ENCODE data around the gene SLC25A45.

The SLC25A45 gene, protein sequence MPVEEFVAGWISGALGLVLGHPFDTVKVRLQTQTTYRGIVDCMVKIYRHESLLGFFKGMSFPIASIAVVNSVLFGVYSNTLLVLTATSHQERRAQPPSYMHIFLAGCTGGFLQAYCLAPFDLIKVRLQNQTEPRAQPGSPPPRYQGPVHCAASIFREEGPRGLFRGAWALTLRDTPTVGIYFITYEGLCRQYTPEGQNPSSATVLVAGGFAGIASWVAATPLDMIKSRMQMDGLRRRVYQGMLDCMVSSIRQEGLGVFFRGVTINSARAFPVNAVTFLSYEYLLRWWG

GRCh38 chr11:65382033-65382803 is at the start of gene SLC25A45:
TSS of gene SLC25A45 (minus strand) at chr11:65382646. CDS start at chr11:65381951, 695 bp downstream.
- Mint-ChIP-seq H3K36me3 (peaks cover 0 to 6% of the 10 kb centered on the region in 2 donors), H3K9me3 (no peaks in the 10 kb centered on the region), H3K27me3 (no peaks in the 10 kb centered on the region), H3K4me3 (peak within 1 kb of the TSS; percentile 87 to 88), H3K27ac (peak within 1 kb of the TSS; percentile 96), H3K4me1 (peaks cover 51 to 82% of the 10 kb centered on the region in 2 donors)
- ATAC-seq (replicated peaks) (peak; percentile 82 to 84), DNase-seq (peak; percentile 95)

GRCh38 chr11:65431451-65432099 is 49.1 kb upstream of the SLC25A45 start:
- H3K9me3 Mint-ChIP-seq, result no peaks in the 10 kb centered on the region
- peak; percentile 52 to 74 for ATAC-seq (replicated peaks)
- peak overlapping the region; percentile 83 for H3K27ac Mint-ChIP-seq
- peak overlapping the region; percentile 22 to 36 for H3K4me3 Mint-ChIP-seq
- H3K36me3 Mint-ChIP-seq, result peaks cover 39 to 60% of the 10 kb centered on the region in 2 donors
- H3K4me1 Mint-ChIP-seq, result peaks cover 65 to 84% of the 10 kb centered on the region in 2 donors
- H3K27me3 Mint-ChIP-seq, result no peaks in the 10 kb centered on the region
- peak; percentile 37 for DNase-seq

DNA sequence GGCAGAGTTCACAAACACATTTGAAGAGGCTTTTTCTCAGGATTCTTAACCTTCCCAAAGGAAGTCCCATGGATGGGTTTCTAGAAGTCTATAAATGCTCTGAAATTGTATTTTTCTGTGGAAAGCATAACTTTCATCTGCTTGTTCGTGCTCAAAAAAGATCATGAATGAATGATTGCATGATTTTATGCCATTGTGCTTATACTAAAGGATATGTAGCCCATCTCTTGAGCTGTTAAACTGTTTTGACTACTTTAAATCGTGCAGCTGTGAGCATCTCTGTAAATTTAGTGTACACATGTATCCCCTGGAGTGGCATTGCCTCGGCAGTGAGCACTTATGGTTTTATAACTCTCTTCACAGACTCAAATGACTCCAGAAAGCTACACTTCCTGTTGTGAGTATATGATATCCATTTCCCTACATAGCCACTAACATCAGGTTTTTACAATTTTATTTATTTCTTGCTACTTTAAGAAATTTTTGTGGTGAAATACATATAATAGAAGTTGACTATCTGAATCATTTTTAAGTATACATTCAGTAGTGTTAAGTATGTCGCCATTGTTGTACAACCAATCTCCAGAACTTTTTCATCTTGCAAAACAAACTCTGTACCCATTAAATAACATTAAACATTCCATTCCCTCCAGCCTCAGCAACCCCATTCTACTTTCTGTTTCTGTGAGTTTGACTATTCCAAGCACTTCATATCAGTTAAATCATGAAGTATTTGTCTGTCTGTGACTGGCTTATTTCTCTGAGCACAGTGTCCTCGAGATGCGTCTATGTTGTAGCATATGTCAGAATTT is 48.2 kb upstream of the SLC25A45 start:
- ATAC-seq (replicated peaks) (peak in 1 of 2 donors; percentile 19), DNase-seq (no peak)
- Mint-ChIP-seq H3K27ac (peak overlapping the region; percentile 95), H3K36me3 (peaks cover 41 to 60% of the 10 kb centered on the region in 2 donors), H3K9me3 (no peaks in the 10 kb centered on the region), H3K4me3 (peak overlapping the region; percentile 81 to 82), H3K27me3 (no peaks in the 10 kb centered on the region), H3K4me1 (peaks cover 64 to 83% of the 10 kb centered on the region in 2 donors)

- H3K27me3 Mint-ChIP-seq, result peaks cover 0 to 2% of the 10 kb centered on the region in 2 donors
- no peaks in the 10 kb centered on the region for H3K9me3 Mint-ChIP-seq
- H3K4me3 Mint-ChIP-seq, result peak overlapping the region; percentile 81 to 82
- DNase-seq, result no peak
- H3K4me1 Mint-ChIP-seq, result peaks cover 63 to 82% of the 10 kb centered on the region in 2 donors
- no peak for ATAC-seq (replicated peaks)
- peak overlapping the region; percentile 95 for H3K27ac Mint-ChIP-seq
- peaks cover 43 to 60% of the 10 kb centered on the region in 2 donors for H3K36me3 Mint-ChIP-seq
These were observed 47.4 kb upstream of the SLC25A45 start for GRCh38 chr11:65429724-65430405.

GRCh38 chr11:65429068-65429681 is 46.7 kb upstream of the SLC25A45 start:
- H3K9me3 Mint-ChIP-seq, result no peaks in the 10 kb centered on the region
- peak overlapping the region; percentile 95 for H3K27ac Mint-ChIP-seq
- ATAC-seq (replicated peaks) (no peak), DNase-seq (no peak)
- peak overlapping the region; percentile 81 to 82 for H3K4me3 Mint-ChIP-seq
- H3K27me3 Mint-ChIP-seq, result peaks cover 0 to 9% of the 10 kb centered on the region in 2 donors
- peaks cover 66 to 84% of the 10 kb centered on the region in 2 donors for H3K4me1 Mint-ChIP-seq
- peaks cover 46 to 62% of the 10 kb centered on the region in 2 donors for H3K36me3 Mint-ChIP-seq

DNA sequence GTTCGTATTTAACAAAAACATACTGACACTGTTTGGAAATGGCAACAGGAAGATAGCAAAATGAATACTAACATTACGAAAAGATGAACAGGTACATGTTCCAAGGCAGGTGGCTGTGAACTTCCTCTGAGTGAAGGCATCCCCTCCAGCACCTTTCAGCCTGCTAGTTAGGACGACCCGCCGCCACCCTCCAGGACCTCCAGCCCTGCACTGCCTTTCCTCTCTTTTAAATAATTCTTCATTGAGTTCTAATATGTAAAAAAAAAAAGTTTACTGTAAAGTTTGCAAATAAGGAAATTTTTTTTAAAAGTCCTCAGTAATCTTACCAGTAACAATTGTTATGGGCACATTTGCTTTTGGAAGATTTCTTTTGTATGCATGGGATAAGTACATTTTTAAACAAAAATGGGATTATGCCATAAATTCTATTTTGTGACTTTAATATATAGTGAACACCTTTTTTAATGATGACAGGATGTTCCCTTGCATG is 46.2 kb upstream of the SLC25A45 start:
- Mint-ChIP-seq H3K36me3 (peaks cover 52 to 67% of the 10 kb centered on the region in 2 donors), H3K27me3 (peaks cover 0 to 9% of the 10 kb centered on the region in 2 donors), H3K4me1 (peaks cover 70 to 90% of the 10 kb centered on the region in 2 donors), H3K27ac (peak overlapping the region; percentile 100), H3K4me3 (peak overlapping the region; percentile 94 to 96), H3K9me3 (no peaks in the 10 kb centered on the region)
- no peak for ATAC-seq (replicated peaks)
- DNase-seq, result no peak

DNA sequence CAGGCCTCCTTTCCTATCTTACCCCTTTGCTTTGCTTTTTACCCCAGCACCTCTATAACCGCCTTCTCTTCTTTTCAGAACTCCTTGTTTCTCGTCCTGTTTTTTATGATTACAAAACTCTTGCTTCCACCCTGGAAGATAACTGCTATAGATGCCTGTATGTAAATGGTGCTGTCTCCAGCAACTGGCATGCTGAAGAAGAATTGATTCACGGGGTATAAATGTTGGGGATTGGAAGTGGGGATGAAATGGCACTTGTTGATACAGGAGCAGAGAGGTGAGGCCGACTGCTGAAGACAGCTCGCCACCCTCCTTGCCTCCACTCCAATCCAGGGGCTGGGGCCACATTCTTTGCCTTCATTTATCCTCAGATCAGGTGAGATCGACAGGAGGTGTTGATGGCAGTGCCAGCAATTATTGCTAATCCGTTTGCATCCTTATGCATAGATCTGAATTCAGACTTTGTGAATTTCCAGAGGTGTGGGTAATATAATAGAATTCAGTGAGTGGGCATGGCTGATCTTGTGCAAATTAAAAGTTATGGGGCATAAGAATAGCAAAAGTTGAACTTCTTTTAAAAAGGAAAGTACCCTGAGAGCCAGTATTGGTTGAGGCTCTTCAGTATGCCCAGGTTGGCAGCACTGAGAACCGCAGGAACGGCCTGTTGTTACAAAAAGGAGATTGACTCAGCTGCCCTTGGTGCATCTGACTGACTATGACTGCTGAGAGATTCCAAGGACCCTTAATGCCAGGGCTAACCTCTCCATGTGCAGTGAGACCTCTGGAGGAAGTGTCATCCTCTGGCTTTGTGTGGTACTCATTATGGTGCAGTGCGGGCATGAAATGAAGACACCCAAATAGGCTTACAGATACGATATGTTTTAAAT is 45.5 kb upstream of the SLC25A45 start:
- peaks cover under 1 to 12% of the 10 kb centered on the region in 2 donors for H3K27me3 Mint-ChIP-seq
- H3K4me1 Mint-ChIP-seq, result peaks cover 69 to 94% of the 10 kb centered on the region in 2 donors
- no peak for DNase-seq
- H3K27ac Mint-ChIP-seq, result peak overlapping the region; percentile 100
- H3K4me3 Mint-ChIP-seq, result peak overlapping the region; percentile 94 to 96
- H3K36me3 Mint-ChIP-seq, result peaks cover 58 to 71% of the 10 kb centered on the region in 2 donors
- H3K9me3 Mint-ChIP-seq, result no peaks in the 10 kb centered on the region
- no peak for ATAC-seq (replicated peaks)

DNA sequence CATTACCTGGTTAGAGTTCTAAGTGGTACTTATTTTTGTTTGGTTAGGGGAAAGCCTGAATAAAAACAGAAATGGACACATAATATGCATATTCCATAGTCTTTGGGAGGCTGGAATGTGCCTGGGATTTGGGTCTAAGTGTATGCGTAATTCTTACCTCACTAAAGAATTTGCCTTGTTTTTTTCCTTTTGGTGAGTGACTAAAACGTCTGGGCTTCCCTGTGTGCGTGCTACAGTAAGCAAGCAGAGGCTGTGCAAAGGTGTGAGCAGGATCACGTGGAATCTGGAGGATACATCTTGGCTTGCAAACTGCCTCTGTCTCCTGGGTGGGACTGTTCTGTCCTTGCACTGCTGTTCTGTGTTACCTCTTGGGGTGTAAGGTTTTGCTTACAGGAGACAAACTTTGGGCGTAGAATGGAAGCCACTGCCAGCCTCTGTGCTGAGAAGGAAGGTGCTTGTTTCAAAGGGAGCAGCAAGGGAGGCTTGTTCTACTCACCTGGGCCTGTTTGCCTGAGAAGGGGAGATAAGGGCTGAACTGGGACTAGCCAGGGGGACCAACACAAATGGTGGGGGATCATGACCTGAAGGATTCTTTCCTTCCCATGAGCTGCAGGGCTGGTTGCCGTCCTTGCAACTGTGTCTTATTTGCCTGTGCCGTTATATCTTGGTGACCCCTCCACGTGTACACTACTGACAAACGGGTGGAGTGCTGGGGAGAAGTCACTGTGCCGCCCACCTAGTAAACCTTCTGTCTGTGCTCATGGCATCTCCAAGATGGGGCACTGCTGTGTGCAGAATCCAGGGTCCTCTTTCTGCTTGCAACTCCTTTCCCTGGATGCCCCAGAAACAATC is 44.6 kb upstream of the SLC25A45 start:
- Mint-ChIP-seq H3K4me1 (peaks cover 71 to 94% of the 10 kb centered on the region in 2 donors), H3K4me3 (peak overlapping the region; percentile 94 to 96), H3K27ac (peak overlapping the region; percentile 100), H3K36me3 (peaks cover 64 to 77% of the 10 kb centered on the region in 2 donors), H3K27me3 (peaks cover 7 to 18% of the 10 kb centered on the region in 2 donors), H3K9me3 (no peaks in the 10 kb centered on the region)
- ATAC-seq (replicated peaks) (no peak), DNase-seq (no peak)

DNA sequence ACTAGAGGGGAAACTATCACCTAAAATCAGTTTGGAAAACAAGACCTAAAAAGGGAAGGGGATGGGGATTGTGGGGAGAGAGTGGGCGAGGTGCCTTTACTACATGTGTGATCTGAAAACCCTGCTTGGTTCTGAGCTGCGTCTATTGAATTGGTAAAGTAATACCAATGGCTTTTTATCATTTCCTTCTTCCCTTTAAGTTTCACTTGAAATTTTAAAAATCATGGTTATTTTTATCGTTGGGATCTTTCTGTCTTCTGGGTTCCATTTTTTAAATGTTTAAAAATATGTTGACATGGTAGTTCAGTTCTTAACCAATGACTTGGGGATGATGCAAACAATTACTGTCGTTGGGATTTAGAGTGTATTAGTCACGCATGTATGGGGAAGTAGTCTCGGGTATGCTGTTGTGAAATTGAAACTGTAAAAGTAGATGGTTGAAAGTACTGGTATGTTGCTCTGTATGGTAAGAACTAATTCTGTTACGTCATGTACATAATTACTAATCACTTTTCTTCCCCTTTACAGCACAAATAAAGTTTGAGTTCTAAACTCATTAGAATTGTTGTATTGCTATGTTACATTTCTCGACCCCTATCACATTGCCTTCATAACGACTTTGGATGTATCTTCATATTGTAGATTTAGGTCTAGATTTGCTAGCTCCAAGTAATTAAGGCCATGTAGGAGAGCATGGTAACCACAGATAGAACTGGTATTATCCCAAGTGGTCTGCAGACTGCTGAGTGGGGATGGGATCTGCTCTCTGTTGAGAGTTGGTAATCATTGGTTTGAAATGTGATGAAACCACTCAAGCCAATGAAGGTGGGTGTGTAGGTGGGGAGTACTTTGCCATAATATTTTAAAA is 43.8 kb upstream of the SLC25A45 start:
- H3K27me3 Mint-ChIP-seq, result peaks cover 7 to 18% of the 10 kb centered on the region in 2 donors
- peak overlapping the region; percentile 100 for H3K27ac Mint-ChIP-seq
- H3K9me3 Mint-ChIP-seq, result no peaks in the 10 kb centered on the region
- H3K4me1 Mint-ChIP-seq, result peaks cover 67 to 93% of the 10 kb centered on the region in 2 donors
- peak overlapping the region; percentile 94 to 96 for H3K4me3 Mint-ChIP-seq
- H3K36me3 Mint-ChIP-seq, result peaks cover 64 to 80% of the 10 kb centered on the region in 2 donors
- ATAC-seq (replicated peaks), result peak; percentile 38 to 40
- DNase-seq, result no peak

- peaks cover 67 to 91% of the 10 kb centered on the region in 2 donors for H3K4me1 Mint-ChIP-seq
- H3K36me3 Mint-ChIP-seq, result peaks cover 62 to 76% of the 10 kb centered on the region in 2 donors
- ATAC-seq (replicated peaks), result peak; percentile 32 to 43
- H3K4me3 Mint-ChIP-seq, result peak overlapping the region; percentile 94 to 96
- peak; percentile 80 for DNase-seq
- H3K27me3 Mint-ChIP-seq, result peaks cover 7 to 18% of the 10 kb centered on the region in 2 donors
- peak overlapping the region; percentile 100 for H3K27ac Mint-ChIP-seq
- no peaks in the 10 kb centered on the region for H3K9me3 Mint-ChIP-seq
These were observed 42.9 kb upstream of the SLC25A45 start for GRCh38 chr11:65425105-65425970.

Measured in stimulated activated naive B cell treated with anti-CD40 and anti-IgM and Interleukin-4, amounts not matched to agents 10 μg/mL and 1 μg/mL and 100 μg/mL, for 72 hours (primary cell).